ENCODE measurements around the gene ARPC4.

DNA sequence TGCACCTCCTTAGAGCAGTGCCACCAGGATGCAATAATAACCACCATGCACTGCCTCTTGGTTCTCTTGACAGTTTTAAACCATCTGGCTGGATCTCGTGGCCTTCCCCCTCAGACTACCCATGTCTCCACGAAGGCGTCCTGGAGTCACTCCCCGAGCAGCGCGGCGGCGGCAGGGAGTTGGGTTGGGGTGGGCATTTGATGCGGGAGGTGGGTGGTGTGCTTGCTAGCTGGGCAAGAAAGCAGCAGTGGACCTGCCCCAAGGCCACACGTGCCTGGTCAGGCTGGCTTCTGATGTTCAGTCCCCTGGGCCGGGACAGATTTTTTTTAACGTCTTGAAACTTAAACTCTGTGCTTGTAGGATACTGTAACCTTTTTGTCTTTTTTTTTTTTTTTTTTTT lies 13.3 kb downstream of the ARPC4 start:
- TF ChIP-seq, protein P1, sequence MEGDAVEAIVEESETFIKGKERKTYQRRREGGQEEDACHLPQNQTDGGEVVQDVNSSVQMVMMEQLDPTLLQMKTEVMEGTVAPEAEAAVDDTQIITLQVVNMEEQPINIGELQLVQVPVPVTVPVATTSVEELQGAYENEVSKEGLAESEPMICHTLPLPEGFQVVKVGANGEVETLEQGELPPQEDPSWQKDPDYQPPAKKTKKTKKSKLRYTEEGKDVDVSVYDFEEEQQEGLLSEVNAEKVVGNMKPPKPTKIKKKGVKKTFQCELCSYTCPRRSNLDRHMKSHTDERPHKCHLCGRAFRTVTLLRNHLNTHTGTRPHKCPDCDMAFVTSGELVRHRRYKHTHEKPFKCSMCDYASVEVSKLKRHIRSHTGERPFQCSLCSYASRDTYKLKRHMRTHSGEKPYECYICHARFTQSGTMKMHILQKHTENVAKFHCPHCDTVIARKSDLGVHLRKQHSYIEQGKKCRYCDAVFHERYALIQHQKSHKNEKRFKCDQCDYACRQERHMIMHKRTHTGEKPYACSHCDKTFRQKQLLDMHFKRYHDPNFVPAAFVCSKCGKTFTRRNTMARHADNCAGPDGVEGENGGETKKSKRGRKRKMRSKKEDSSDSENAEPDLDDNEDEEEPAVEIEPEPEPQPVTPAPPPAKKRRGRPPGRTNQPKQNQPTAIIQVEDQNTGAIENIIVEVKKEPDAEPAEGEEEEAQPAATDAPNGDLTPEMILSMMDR (IDR thresholded peaks at IDR 0.05), result no peak
- no peak for TF ChIP-seq EP300 (IDR thresholded peaks at IDR 0.05)
- TF ChIP-seq POLR2AphosphoS5 (IDR thresholded peaks at IDR 0.05), result no peak
- TF ChIP-seq POLR2A (IDR thresholded peaks at IDR 0.05; ENCODE audit: low read depth), result no peak

All from esophagus muscularis mucosa (tissue), 4 donors.